GM21390 (cell line): Measurements from ENCODE around the gene ZFP1.
"Not testable (repeated sequence)": the region's sequence is repeated elsewhere in the genome, so short reads cannot be mapped to it uniquely, and the experiment has no call there.

ENCODE experiments used
- ATAC-seq: cut with Tn5 transposase; IDR thresholded peaks from one replicate; pipeline ENCODE4 v1.9.1; 2021; ENCODE audit not compliant: unreplicated experiment

ZFP1 gene

DNA sequence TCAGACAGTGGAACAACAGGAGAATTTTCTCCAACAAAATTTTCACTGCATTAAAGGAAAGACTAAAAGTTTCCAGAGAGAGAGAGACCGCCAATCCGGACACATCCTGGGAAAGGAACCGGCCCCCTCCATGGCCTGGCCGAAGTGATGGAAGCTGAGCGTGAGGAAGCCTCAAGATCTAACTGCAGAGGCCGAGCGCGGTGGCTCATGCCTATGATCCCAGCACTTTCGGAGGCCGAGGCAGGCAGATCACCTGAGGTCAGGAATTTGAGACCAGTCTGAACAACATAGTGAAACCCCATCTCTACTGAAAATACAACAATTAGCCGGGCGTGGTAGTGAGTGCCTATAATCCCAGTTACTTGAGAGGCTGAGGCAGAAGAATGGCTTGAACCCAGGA lies 54.8 kb downstream of the ZFP1 start:
- no peak for ATAC-seq

DNA sequence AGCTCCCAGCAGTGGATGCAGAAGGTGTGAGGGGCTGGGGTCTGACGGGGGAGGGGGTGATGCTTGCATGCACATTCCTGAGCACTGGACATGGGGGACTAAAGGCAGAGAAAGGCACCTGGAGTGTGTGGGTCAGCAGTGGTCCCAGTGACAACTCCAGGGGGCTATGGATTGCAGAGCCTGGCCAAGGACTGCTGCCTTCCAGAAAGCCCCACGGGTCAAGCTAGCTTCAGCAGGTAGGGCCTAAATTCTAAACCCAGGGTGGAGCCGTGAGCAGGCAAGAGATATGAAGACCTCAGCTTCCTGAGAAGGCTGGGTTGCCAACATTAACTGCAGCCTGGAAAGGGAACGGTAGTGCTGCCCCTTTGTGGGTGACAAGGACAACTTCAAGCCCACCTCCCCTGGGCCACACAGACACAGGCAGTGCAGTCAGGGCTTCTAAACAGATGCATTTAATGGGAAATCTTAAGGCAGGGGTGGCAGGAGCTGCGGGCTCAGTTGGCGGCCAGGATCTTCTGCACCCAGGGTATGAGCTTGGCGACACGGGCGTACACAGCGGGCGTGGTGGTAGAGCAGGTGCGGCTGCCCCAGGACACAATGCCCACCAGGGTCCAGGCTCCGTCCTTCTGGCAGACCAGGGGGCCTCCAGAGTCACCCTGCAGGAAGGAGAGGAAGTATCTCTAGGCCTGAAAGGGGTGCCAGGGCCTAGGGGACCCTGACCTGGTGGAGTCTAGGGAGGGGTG lies 55.5 kb downstream of the ZFP1 start:
- no peak for ATAC-seq

DNA sequence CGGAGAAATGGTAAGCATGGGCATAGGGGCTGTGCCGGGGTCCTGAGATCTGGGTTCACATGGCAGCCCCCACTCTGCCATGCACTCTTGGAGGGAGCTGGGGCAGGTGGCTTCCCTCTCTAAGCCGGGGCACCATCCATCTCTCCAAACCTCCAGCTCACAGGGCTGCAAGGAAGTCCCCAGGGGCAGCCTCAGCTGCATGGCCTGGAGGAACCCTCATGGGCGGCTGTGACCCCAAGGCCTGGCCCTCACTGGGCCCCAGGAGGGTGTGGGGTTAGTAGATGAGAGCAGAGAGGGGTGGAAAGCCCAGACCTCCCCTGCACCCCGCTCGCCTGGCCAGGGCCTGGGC lies 56.1 kb downstream of the ZFP1 start:
- no peak for ATAC-seq

GRCh38 chr16:75204905-75205304 lies 56.6 kb downstream of the ZFP1 start:
- ATAC-seq: not testable (repeated sequence)

- not testable (repeated sequence) for ATAC-seq
These were observed 57.1 kb downstream of the ZFP1 start for GRCh38 chr16:75205438-75205837.

DNA sequence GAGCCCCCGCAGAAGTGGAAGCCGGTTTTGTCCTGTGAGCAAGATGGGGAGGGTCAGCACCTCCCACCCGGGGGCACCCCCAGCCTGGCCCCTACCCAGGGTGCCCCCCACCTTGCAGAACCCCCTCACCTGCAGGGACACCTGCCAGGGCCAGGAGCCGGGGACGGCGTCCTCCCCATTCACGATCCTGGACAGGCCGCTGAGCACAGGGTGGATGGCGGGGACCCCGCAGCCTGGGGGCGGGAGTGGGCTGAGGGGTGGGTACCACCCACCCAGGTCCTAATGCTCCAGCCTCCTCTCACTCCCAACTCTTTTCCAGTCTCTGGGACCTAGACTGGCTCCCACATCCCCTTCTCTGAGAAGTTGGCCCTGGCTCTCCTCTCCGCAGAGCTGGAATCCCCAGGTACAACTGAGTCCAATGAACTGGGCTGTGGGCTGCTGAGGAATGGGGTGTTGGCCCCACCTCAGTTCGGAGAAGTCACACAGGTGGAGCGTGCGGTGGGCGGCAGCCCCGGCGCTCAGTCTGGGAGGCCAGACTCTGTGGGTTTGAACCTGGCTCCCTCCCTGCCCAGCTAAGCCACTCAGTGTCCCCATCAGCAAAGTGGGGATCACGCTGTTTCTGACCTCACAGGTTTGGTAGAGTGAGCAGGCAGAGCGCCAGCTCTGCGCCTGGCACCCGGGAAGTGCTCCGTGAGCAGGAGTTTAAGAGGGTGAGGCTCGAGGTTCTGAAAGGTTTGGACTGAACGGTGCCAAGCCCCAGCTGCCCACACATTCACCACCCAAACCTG lies 57.8 kb downstream of the ZFP1 start:
- ATAC-seq: not testable (repeated sequence)

DNA sequence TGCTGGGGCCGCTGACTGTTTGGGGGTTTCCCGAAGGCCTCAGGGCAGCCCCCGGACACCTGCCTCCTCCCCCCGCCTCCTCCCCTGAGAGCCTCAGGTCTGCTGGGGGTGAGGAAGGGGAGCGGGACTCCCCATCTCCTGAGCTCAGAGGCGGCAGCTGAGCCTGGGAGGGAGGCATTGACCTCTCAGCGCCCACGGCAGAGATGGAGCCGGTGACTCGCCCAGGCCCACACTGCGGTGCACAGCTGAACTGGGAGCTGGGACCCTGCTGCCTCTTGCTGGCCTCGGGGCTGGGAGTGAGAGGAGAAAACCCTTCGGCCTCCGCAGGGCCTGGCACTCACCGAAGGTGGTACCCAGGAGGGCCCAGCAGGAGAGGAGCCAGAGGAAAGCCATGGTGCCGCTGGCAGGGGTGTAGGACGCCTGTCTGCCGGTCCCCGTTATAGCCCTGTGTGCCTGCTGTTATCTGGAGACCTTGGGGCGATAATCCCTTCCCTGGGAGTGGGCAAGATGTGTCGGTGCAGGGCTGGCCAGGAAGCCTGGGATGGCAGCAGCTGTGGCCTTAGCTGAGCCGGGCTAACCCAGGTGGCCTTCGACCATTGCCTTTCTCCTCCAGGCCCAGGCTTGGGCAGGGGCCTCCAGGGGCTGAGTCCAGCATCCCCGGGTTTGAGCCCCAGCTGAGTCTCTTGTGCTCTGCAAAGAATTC lies 58.6 kb downstream of the ZFP1 start, which contains the start of gene CTRB2:
TSS of gene CTRB2 (minus strand) at position 413 of the 703 bp plus-strand sequence. CDS start at position 393, 20 bp downstream.
- ATAC-seq: no peak

- ATAC-seq: no peak
These were observed 59.5 kb downstream of the ZFP1 start for GRCh38 chr16:75207831-75208230.

- ATAC-seq: no peak
These were observed 60.0 kb downstream of the ZFP1 start for GRCh38 chr16:75208242-75208825.

DNA sequence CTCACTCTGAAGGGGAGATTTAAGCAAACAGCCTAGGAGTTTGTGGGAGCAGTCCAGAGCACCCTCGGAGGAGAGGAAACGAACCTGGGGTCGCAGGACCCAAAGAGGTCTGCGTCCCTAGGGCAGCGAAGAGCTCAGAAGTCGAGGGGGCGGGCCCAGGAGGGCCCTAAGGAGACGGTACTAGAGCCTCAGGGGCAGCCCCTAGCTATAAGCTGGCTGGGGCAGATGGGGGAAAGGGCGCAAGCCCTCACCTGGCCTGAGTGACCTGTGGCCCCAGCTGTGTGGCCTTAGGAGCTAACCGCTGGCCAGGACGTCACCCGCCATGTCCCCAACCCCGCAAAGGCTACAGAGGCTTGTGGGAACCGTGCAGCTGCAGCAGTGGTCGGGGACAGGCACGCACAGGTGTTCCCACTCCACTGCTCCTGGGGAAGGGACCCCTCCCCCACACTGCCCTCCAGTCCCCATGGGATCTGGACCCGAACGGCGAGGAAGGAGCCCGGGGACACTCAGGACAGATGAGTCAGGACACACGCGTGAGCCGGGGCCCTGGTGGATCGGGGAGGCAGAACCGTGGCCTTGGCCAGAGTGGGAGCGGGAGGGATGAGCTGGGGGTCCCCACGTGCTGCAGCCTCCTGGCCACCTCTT lies 60.7 kb downstream of the ZFP1 start:
- ATAC-seq: no peak

DNA sequence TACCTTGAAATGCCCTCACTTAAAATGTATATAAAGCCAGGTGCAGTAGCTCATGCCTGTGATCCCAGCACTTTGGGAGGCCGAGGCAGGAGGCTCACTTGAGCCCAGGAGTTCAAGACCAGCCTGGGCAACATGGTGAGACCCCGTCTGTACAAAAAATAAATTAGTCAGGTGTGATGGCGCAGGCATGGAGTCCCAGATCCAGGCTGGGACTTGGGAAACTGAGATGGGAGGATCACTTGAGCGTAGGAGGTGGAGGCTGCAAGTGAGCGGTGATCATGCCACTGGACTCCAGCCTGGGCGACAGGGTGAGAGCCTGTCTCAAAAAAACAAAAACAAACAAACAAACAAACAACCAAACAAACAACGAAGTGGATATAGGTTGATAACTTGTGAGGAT lies 61.2 kb downstream of the ZFP1 start:
- not testable (repeated sequence) for ATAC-seq

DNA sequence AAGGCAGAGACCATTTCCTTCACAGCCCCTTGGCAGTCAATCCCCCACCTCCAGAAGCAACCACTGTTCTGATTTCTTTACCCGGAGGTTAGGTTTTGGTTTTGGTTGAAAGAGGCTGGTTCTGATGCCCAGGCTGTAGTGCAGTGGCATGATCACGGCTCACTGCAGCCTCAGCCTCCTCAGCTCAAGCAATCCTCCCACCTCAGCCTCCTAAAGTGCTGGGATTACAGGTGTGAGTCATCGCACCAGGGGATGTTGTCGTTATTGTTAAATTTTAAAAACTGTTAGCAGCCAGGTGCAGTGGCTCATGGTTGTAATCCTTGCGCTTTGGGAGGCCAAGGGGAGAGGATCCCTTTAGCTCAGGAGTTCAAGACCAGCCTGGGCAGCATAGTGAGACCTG lies 61.6 kb downstream of the ZFP1 start:
- no peak for ATAC-seq

DNA sequence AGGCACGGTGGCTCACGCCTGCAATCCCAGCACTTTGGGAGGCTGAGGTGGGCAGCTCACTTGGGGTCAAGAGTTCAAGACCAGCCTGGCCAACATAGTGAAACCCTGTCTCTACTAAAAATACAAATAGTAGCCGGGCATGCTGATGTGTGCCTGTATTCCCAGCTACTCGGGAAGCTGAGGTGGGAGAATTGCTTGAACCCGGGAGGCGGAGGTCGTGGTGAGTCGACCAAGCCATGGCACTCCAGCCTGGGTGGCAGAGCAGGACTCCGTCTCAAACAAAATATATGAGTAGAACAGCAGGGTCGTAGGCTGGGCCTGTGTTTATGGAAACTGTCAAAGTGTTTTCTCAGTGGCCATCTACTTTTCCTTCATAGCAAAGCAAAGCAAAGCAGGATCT lies 63.0 kb downstream of the ZFP1 start:
- not testable (repeated sequence) for ATAC-seq

DNA sequence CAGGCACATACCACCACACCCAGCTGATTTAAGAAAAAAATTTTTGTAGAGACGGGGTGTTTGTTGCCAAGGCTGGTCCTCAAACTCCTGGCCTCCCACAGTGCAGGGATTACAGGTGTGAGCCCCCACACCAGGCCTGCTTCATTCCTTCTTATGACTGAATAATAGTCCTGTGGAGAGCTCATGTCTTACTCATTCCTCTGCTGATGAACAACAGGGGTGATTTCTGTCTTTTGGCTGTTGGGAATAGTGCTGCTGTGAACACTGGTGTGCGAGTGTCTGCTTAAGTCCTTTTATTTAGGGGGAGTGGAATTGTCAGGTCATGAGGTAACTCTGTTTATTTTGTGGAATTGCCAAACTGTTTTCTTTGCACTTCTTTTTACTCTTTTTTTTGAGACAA lies 67.8 kb downstream of the ZFP1 start:
- ATAC-seq: no peak

GRCh38 chr16:75216576-75216975 lies 68.3 kb downstream of the ZFP1 start:
- ATAC-seq: no peak

DNA sequence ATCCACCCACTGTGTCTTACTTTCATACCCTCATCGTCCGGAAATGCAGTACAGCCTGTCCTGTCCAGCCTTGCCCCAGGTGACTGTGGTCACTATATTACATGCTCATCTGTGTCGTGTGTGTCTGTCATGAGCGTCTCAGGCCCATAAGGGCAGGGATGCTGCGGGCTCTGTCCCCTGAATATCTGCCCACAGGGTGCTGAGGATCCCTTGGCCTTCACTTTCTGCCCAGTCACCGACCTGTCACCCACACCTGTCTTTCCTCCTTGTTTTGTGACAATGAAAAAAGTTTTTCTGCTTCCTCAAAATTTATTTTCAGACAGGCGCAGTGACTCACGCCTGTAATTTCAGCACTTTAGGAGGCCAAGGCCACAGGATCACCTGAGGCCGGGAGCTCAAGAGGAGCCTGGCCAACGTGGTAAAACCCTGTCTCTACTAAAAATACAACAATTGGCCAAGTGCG lies 69.1 kb downstream of the ZFP1 start:
- ATAC-seq: no peak

GRCh38 chr16:75218256-75219076 lies 70.1 kb downstream of the ZFP1 start, which contains the start of gene CTRB1:
Gene CTRB1, plus strand, starts transcription at chr16:75218988. Its CDS starts 20 bp downstream, at chr16:75219008.
- ATAC-seq: no peak

- no peak for ATAC-seq
These were observed 70.8 kb downstream of the ZFP1 start for GRCh38 chr16:75219088-75219487.

GRCh38 chr16:75219838-75220237 lies 71.5 kb downstream of the ZFP1 start:
- peak; percentile 46 for ATAC-seq
